Measurements from ENCODE around the gene NXT1.

GRCh38 chr20:23370873-23371272, 20.3 kb downstream of the NXT1 start:
- TF ChIP-seq CTCF (conservative IDR thresholded peaks at IDR 0.05; ENCODE audit: low read depth, low read length) (no peak), POLR2A (IDR thresholded peaks at IDR 0.05; ENCODE audit: low read depth, low read length) (no peak), MAFK (IDR thresholded peaks at IDR 0.05; ENCODE audit: low read depth, low read length) (no peak), MXI1 (IDR thresholded peaks at IDR 0.05; ENCODE audit: borderline replicate concordance, low read depth, low read length) (no peak), RFX5 (IDR thresholded peaks at IDR 0.05; ENCODE audit: low read depth, low read length) (no peak), USF2 (IDR thresholded peaks at IDR 0.05; ENCODE audit: low read depth, low read length) (no peak), SMC3 (IDR thresholded peaks at IDR 0.05; ENCODE audit: low read depth, low read length) (no peak), RAD21 (IDR thresholded peaks at IDR 0.05; ENCODE audit: low read length) (no peak), NFE2L2 (IDR thresholded peaks at IDR 0.05; ENCODE audit: low read depth, low read length) (no peak), CEBPB (IDR thresholded peaks at IDR 0.05; ENCODE audit: low read depth, low read length) (no peak), BHLHE40 (IDR thresholded peaks at IDR 0.05; ENCODE audit: low read depth, low read length) (no peak), RCOR1 (IDR thresholded peaks at IDR 0.05; ENCODE audit: insufficient replicate concordance, low read length) (no peak), CHD1 (IDR thresholded peaks at IDR 0.05; ENCODE audit: low read depth, low read length) (no peak), FOS (IDR thresholded peaks at IDR 0.05; ENCODE audit: low read depth, low read length) (no peak)

Measured in IMR-90 (cell line).